GM18526 (cell line): ENCODE results near the gene LGALS7.

ENCODE experiments used
- POLR2A ChIP-seq: IDR thresholded peaks from 3 replicates; pipeline ENCODE4 v1.6.1; 2011; ENCODE audit not compliant: insufficient read length; ENCODE audit errors: extremely low read depth

The LGALS7 gene

DNA sequence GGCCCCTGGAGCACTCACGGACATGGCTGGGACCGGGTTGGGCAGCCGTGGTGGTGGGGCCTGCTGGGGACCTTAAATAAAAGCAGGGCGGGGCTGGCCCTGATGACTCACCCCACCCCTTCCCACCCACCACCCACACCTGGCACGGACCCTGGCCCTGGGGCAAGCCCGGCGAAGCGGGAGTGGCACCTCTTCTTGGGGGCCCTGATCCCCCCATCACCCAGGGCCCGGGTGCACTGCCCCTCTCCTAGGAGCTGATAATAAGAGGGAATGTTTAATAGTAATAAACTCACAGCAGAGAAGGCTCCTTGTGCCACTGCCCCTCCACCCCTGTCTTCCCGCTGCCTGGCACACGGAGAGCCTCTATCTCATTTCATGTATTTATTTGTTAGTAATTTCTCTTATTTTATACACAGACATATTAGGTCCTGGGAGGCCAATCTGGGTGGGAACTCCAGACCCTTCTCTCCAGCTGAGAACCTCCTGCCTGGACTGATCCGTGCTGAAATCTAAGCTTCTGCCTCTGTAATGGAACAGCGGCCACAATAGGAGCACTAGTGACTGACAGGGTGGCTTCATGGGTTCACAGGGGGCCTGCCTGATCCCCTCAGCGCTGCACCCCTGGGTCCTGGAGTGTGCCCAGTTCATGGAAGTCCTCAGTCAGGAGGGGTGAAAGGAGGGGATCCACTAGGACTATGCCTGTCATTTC lies at the start of gene LGALS7:
TSS of gene LGALS7 (minus strand) at position 49 of the 709 bp plus-strand sequence. CDS start at position 24, 25 bp downstream.
- TF ChIP-seq POLR2A: no peak

DNA sequence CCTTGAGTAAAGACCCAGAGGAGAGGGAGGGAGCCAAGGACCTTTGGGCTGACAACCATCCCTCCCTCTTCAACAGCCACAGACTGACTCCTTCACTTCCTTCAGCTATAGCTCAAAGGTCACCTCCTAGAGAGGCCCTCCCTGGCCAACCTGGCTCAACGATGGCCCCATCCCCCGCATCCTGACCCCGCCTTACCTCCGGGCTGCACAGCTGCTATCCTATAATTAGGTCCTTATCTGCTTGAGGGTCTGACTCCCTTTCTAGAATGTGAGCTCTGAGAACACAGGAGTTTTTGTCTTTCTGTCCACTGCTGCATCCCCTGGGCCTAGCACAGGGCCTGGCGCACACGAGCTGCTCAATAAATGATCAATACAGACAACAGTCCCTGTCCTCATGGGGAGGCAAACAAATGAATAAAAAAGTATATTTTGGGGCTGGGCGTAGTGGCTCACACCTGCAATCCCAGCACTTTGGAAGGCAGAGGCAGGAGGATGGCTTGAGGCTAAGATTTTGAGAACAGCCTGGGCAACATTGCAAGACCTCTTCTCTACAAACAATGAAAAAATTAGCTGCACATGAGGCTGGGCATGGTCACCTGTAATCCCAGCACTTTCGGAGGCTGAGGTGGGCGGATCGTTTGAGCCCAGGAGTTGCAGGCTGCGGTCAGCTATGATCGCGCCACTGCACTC lies 46.1 kb upstream of the LGALS7 start:
- TF ChIP-seq POLR2A: no peak

DNA sequence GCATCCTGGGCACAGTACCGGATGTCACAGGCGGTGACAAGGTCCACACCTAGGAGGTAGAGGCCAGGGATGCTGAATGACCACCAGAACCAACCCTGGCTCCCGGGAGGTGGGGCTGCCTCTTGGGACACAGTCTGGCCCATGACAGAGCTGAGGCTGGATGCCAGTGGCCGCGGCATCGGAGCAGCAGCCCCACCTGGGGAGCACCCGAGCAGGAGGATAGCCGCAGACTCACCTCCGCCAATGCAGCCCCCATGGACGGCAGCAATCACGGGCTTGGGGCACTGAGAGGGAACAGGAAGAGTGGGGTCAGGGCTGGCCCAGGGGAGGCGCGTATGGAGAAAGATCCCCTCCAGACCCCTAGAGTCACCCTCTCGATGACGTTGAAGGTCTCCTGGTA lies 43.8 kb upstream of the LGALS7 start:
- TF ChIP-seq POLR2A: no peak

DNA sequence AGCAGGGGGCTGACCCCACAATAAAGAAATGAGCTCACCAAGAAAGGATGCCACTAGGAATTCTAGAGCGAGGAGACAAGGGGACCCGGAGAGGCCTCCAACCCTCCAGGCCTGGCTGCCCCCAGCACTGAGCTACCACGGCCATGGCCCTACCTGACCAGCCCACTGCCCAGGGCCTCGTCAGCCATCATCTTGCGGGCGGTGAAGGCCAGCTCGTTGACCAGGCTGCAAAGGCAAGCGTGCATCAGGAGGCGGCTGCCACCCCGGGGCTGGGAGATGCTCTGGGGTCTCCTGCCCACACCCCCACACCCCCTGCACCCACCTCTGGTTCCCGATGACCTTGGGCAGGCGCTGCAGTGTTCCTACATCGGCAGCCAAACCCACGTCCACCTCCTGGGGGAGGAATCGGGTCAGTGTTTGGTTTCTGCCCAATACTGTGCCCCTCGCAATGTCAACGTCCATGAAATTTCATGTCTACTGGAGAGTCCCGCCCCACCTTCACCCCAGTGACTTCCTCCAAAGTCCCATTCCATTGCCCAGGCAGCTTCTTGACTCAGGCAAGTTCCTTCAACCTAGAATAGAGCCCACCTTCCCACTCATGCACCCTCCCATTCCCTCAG lies 42.9 kb upstream of the LGALS7 start:
- no peak for TF ChIP-seq POLR2A

DNA sequence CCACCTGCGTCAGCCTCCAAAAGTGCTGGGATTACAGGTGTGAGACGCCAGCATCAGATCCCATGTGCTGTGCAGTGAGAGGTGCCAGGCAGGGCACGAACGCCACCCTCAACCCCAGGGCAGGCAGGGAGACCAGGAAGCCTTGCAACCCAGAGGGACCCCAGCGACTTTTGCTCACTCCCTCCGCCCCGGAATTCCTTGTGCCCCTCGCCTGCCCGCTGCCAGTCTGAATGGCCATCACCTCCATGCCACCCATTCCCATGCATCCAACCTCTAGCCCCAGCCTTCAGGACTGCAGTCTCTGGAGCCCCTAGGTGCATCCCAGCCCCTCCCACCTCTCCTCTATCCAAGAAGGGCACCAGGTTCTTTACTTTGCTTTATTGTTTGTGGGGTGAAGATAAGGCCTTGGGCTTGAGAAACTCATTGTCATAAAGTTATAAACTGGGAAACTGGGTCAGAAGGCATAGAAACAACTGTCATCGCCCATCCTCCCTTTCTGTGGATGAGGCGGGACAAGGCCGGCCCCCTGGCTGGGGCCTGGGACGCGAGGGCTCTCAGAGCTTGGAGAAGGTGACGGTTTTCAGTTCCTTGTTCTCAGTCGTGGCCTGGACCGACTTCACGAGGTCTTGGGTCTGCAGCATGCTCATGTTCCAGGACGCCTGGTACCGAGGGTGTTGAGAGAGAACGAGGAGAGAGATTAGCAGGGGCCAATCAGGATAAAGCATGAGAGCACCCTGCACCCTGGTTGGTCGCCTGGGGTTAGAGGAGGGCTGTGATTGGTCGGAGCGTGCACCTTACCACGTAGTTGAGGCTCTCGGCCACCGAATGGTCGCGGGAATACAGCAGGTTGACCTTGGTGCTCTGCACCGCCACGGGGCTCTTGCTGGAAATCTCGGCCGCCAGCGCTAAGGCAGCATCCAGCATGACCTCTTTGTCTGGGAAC lies 42.0 kb upstream of the LGALS7 start:
- TF ChIP-seq POLR2A: no peak

DNA sequence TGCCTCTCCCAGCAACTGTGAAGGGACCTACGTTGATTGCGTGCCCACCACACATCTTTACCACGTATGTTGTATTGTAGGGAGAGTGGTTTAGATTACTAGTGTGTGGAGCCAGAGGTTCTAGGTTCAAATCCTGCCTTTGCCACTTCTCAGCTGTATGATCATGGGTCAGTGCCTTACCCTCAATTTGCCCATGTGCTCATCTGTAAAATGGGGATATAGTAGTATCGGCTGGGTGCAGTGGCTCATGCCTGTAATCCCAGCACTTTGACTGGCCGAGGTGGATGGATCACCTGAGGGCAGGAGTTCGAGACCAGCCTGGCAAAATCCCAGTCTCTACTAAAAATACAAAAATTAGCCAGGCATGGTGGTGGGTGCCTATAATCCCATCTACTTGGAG lies 40.0 kb upstream of the LGALS7 start:
- TF ChIP-seq POLR2A: no peak

DNA sequence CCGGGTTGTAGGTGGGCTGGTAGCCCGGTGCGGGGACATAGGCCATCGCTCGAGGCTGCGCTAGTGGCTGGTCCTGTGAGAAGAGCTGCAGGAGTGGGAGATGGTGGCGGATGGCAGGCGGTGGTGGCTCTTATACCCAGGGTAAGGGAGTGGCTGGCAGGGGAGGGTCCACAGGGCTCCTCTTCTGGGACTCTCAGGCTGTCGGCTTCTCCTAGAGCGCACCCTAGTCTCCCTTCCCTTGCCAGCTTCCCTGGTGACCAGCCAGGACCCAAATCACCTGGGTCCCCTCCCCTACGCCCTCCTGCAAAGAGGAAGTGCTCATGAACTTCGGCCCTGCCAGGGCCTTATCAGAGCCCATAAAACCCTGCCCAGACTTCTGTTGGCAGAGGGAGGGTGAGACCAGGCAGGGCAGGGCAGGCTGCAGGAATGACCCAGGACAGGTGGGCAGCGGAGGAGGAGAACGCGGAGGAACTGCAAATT lies 39.6 kb upstream of the LGALS7 start, which contains the start of gene LGALS4:
TSS of gene LGALS4 (minus strand) at position 105 of the 480 bp plus-strand sequence. CDS start at position 46, 59 bp downstream.
- no peak for TF ChIP-seq POLR2A

DNA sequence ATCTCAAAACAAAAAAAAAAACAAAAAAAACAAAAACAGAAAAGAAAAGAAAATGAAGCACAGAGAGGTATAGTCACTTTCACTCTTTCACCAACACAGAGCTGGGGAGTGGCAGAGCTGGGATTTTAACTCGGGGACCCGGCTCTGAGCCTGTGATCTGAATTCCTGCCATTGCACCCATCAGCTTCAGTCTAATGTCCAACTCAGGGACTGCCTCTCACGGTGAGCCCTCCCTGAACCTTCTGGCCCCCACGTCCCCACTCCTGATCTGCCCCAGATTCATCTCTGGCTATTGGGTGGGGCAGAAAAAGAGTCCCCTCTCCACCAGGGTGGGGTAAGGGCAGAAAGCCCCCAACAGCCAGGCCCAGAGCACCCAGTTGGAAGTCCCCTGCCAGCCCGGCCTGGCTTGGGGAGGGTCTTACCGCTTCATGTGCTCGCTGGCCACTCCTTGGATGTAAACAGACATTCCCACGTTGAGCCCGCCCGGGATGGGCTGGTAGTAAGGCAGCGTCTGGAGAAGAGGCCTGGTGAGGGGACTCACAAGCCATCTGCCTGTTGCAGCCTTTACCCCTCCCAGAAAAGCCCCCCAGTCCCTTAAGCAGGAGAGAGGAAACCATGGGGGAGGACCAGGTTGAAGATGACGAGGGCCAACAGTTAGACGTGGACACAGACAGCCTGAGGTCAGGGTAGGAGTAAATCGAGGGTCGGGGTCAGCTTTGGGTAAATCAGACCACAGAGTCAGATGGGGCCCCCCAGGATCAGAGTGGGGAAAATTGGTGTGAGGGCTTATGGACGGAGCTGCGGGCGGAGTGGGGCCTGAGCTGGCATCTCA lies 38.9 kb upstream of the LGALS7 start:
- no peak for TF ChIP-seq POLR2A

DNA sequence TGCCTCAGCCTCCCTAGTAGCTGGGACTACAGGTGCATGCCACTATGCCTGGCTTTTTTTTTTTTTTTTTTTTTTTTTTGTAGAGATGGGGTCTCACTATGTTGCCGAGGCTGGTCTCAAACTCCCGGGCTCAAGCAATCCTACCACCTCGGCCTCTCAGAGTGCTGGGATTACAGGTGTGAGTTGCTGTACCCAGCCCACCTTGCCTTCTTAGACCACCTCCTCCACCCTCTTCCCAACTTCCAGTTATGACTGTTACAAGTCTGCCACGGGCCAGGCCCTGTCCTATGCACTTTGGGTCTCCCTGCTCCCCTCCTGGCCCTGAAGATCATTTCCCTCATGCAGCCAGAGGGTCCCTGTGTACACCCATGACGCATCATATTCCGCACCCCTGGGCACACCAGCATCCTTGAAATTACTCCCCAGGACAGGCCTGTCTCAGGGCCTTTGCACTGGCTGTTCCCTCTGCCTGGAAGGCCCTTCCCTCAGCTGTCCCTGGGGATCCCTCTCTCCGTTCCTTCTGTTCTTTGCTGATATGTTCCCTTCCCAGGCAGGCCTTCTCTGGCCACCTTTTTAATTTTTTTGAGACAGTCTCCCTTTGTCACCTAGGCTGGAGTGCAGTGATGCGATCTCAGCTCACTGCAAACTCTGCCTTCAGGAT lies 36.4 kb upstream of the LGALS7 start:
- no peak for TF ChIP-seq POLR2A

DNA sequence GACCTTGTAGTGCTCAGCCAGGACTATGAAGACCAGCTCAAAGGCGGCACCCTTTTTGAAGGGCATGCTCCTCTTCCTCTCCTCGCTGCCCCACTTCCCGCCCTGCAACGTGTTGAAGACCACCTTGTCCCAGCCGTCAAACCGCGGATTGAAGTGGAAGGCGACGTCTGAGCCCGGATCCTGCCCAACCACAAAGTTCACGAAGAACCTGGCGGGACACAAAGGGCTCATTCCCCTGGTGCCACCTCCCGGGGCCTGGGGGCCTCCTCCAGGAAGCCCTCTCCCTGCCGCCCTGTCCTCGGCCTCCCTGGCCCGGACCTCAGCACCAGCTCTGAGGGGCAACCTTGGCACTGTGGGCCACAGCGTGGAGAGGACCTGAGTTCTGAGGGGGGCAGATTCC lies 35.4 kb upstream of the LGALS7 start:
- no peak for TF ChIP-seq POLR2A

DNA sequence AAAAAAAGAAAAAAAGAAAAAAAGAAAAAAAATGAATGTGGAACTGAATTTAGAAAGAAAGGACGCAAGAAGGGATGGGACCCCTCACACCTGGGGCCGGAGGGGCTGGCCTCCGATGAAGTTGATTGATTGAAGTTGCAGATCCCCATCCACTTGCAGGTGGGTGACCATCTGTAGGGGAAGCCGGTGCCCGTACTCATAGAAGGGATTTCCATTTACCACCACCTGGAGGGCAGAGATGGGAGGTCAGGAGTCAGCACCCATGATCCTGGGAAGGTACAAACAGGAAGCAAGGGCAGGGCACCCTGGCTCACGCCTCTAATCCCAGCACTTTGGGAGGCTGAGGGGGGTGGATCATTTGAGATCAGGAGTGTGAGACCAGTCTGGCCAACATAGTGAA lies 33.1 kb upstream of the LGALS7 start:
- TF ChIP-seq POLR2A: no peak

DNA sequence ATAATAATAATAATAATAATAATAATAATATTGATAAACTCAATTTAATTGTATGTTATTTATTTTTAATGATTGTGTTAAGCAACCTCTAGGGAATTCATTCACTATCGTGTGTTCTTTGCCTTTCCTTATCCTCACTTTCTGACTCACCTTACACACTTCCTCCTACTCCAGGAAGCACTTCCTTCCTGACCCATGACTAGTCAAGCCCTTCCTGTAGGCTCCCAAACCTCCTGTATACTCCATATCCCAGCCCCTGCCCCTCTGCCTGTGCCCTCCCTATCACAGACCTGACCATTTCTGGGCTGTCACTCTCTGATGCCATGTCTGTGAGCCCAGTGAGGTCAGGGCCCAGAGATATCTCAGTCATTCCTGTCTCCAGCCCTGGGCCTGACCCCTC lies 31.9 kb upstream of the LGALS7 start:
- no peak for TF ChIP-seq POLR2A

DNA sequence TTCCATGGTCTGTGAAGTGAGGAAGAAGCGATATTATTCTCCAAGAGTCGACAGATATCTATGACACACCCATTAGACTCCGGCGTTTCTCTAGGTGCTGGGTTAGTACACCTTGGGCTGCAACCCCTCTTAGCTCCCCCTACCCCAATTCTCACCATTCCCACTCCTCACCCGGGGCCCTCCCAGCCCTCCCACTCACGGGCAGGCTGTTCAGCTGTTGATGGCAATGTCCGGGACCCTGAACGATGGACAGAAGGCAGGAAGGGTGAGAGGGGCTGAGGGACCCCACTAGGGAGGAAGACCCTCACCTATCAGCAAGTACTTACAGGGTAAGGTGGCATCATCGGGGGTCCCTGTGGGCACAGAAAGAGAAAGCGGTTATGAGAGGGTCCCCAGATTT lies 30.2 kb upstream of the LGALS7 start:
- no peak for TF ChIP-seq POLR2A
